Loucy (cell line): Measurements from ENCODE around the gene AGAP1.

Experiments
- EZH2phosphoT487 ChIP-seq: fragments of 200-600 bp; IDR thresholded peaks from 2 replicates; pipeline ENCODE4 v1.6.1; 2018; ENCODE audit warnings: antibody characterized with exemption, mild to moderate bottlenecking, moderate library complexity, borderline replicate concordance
- TF ChIP-seq, protein P1 (sequence below): fragments of 200-600 bp; sonication (generic); conservative IDR thresholded peaks from 2 replicates; pipeline ENCODE4 v1.5.1; 2014; ENCODE audit warnings: mild to moderate bottlenecking, antibody characterized with exemption, low read length

DNA sequence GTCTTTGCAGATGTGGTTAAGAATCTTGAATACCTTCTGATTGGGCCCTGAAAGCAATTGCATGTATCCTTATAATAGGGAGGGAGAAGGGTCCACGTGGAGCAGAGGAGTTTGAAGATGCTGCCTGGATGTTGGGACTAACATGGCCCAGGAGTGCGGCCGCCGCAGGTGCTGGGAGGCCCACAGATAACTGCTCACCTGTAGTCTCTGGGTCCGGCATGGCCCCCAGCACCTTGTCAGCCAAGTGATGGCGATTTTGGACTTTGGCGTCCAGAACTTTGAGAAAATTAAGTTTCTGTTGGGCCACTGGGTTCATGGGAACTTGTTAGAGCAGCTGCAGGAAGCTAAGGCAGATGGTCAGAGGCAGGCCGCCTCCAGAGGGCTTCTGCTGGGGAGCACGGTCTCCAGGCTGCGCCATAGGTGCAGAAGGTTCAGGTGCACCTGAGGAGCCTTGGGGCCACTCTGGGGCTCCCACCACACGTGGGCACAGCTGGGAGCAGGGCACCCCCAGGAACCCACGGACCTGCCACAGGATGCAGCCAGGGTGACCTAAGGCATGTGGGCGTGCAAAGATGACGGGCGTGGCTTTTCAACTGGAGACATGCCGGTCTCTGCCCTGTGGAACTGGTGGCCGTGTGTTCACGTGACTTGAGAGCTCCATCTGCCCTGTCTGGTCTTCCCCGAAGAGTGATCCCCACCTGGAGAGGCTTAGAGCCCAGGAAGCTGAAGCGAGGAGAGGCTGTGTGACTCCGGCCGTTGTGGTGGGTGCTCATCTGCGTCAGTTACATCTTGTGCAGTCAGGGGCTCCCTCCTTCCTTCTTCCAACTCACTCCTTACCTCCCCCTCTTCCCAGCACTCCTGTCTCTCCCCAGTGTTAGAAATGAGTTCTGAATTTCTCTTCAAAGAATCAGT lies 277.3 kb downstream of the AGAP1 start:
- TF ChIP-seq, protein P1, sequence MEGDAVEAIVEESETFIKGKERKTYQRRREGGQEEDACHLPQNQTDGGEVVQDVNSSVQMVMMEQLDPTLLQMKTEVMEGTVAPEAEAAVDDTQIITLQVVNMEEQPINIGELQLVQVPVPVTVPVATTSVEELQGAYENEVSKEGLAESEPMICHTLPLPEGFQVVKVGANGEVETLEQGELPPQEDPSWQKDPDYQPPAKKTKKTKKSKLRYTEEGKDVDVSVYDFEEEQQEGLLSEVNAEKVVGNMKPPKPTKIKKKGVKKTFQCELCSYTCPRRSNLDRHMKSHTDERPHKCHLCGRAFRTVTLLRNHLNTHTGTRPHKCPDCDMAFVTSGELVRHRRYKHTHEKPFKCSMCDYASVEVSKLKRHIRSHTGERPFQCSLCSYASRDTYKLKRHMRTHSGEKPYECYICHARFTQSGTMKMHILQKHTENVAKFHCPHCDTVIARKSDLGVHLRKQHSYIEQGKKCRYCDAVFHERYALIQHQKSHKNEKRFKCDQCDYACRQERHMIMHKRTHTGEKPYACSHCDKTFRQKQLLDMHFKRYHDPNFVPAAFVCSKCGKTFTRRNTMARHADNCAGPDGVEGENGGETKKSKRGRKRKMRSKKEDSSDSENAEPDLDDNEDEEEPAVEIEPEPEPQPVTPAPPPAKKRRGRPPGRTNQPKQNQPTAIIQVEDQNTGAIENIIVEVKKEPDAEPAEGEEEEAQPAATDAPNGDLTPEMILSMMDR = no peak
- no peak for TF ChIP-seq EZH2phosphoT487
